GM08714 (cell line): Measurements from ENCODE around the gene HSD3B7.

Source experiments
- H3K4me3 ChIP-seq: fragments of 200-500 bp; sonication (Bioruptor generic); 2 replicates; pipeline ENCODE4 v1.5.1; 2014; ENCODE audit warnings: mild to moderate bottlenecking, low read length, inconsistent platforms
- ZNF274 ChIP-seq: IDR thresholded peaks from 2 replicates; pipeline ENCODE4 v1.6.1; 2012; ENCODE audit warnings: mild to moderate bottlenecking, low read depth, low read length

The HSD3B7 gene

DNA sequence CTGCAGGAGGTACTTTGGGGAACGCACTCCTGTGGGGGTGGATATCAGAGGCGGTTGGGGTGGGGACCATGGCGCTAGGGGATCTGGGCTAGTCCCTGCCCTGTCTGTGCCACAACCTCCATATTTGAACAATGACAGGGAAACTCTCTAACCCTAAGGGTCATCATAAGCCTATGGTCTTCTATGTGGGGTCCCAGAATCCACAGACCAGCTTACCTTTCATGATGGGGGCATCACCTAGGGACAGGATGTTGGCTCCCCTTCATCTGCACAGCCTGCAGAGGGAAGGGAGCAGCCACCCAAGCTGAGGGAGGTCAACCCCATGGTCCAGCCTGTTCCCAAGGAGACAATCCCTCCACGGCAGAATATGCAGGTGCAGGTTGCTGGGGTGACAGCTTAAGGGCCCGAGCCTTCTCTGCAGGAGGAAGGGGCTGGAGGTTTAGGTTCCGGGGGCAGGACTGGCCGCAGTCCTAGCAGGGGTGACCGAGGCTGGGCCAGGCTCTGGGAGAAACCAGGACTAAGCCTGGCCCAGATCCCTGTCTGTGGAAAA, 34.4 kb upstream of the HSD3B7 start:
- no peak for TF ChIP-seq ZNF274
- peak overlapping the region; percentile 71; the same call in 1 of the 2 replicates for H3K4me3 ChIP-seq

DNA sequence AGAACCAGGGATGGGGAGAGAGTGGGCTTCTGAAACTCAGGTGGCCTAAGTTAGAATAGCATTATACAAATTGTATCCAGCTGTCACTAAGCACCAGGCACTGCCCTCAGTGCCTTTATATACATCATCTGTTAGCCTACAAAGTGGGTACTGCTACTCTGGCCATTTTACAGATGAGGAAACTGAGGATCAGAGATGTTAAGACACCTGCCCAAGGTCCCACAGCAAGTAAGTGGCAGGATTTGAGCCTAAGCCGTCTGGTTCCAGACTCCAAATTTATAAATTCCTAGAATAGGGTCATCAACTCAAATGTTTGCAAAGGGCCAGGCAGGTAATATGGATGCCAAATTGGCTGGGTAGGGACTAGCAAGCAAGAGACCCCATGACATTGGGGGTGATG, 33.8 kb upstream of the HSD3B7 start:
- H3K4me3 ChIP-seq = no peak overlapping the region
- no peak for TF ChIP-seq ZNF274

DNA sequence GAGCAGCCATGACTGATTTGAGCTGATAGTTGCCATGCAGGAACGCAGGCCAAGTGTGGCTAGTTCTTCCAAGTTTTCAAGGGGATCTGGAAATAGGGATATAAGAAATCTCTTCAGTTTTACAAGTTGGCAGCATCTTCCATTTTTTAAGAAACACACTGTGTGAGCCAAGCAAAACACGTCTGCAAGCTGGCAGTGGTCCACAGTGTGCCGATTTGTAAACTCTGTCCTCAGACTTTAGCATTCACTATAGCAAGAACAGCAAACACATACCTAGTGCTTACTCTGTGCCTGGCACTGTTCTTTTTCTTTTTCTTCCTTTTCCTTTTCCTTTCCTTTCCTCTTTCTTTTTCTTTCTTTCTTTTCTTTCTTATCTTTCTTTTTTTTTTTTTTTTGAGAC, 33.3 kb upstream of the HSD3B7 start:
- no peak for TF ChIP-seq ZNF274
- no peak overlapping the region for H3K4me3 ChIP-seq

DNA sequence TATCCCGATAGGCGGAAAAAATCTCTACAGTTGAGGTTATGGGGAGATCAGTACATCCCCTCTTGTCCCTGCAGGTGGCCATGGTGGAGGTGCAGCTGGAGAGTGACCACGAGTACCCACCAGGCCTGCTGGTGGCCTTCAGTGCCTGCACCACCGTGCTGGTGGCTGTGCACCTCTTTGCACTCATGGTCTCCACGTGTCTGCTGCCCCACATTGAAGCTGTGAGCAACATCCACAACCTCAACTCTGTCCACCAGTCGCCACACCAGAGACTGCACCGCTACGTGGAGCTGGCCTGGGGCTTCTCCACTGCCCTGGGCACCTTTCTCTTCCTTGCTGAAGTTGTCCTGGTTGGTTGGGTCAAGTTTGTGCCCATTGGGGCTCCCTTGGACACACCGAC, 31.9 kb upstream of the HSD3B7 start:
- no peak for TF ChIP-seq ZNF274
- no peak overlapping the region for H3K4me3 ChIP-seq

DNA sequence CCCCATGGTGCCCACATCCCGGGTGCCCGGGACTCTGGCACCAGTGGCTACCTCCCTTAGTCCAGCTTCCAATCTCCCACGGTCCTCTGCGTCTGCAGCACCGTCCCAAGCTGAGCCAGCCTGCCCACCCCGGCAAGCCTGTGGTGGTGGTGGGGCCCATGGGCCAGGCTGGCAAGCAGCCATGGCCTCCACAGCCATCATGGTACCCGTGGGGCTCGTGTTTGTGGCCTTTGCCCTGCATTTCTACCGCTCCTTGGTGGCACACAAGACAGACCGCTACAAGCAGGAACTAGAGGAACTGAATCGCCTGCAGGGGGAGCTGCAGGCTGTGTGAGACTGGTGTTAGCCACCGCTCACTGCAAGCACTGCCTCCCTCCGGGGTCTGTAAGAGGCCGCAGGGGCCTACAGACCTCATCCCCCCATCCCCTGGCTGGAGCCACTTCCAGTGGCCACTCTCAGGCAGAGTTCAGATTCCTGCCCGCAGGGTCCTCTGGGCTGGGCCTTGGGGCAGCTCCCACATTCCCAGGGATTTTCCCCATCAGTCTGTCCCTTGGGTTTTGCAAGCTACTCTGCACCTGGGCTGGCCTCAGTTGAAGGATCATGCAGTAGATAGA, 31.4 kb upstream of the HSD3B7 start:
- no peak for TF ChIP-seq ZNF274
- no peak overlapping the region for H3K4me3 ChIP-seq

DNA sequence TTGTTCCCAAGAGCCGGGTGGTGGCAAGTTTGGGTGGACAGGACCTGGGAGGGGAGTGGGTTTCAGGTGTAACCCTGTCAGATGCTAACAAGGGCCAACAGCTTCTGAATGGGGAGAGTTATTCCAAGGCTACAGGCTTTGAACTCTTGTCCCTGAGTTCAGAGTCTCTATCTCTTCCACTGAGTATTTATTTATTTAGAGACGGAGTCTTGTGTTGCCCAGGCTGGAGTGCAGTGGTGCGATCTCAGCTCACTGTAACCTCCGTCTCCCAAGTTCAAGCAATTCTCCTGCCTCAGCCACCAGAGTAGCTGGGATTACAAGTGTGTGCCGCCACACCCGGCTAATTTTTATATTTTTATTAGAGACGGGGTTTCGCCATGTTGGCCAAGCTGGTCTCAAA, 30.0 kb upstream of the HSD3B7 start:
- no peak overlapping the region for H3K4me3 ChIP-seq
- no peak for TF ChIP-seq ZNF274

DNA sequence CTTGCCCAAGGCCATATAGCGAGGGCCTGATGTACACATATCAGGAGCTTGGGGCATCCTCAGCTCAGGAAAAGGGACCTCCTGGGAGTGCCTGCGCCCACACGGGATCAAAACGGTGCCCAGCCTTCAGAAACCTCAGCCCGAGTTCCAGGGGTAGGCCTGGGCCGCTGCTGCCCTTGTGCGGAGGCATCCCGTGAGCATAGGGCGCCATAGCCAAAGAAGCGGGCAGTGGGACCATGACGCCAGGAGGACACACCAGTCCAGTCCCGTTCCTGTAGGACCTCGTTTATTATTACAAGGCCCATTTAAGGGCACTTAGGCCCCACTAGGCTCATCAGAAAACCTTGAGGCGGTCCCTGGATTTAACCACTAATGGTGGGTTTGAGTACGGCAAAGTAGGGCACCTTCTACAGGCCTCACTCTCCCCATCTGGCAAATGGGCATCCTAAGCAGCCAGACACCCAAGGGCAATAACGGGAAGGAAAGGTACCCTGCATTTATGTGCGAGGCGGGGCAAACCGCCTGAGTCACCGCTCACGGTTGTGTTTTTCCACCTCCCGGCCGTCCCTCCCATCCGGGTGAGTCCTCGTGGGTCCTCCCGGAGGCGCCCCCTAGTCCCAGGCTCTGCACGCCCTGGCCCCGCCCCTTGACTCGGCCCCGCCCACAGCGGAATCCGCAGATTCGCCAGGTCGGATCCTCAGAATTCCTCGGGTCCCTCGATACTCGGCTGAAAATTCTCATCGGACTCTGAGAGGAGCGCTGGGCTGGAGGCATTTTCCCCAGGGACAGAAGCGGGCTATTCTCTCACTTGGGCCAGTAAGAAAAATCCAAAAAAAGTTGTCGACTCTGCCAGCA, 28.2 kb upstream of the HSD3B7 start:
- TF ChIP-seq ZNF274 = no peak
- peak overlapping the region; percentile 73 for H3K4me3 ChIP-seq

DNA sequence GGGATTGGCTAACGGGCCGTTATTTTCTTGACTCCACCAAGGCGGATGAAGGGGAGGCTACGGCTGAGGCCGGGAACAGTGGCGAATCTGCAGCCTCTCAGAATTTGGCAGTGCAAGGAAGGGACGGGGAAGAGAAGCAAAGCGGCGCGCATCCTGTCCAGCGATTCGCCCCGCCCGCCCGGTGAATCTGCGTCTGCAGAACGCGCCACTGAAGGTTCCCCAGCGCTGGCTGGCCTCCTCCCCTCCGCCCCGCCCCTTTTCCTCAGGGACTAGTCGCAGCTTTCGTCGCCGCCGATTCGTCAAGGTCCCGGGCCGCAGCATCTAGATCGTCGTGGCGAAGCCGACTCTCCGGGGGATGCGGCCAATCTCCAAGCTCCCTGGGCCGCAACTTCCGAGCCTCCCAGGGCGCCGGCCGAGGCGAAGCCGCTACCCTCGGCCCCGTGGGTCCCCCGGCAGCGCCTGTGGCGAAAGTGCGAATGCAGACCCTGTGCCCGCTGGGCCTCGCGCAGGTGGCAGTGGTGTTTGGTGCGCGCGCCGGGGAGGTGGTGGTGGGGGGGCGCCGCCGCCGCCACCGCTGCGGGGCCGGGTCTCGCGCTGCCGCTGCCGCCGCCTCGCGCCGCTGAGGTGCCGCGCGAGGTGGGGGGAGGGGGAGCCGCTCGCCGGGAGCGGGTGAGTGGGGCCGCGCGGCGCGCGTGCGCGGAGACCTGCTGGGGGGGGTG, 27.4 kb upstream of the HSD3B7 start, which contains the start of gene SETD1A:
SETD1A (plus strand) TSS at position 299 of the 719 bp plus-strand sequence. CDS start 978 bp downstream, outside the sequence.
- TF ChIP-seq ZNF274 = no peak
- H3K4me3 ChIP-seq = peak within 1 kb of the TSS; percentile 73

DNA sequence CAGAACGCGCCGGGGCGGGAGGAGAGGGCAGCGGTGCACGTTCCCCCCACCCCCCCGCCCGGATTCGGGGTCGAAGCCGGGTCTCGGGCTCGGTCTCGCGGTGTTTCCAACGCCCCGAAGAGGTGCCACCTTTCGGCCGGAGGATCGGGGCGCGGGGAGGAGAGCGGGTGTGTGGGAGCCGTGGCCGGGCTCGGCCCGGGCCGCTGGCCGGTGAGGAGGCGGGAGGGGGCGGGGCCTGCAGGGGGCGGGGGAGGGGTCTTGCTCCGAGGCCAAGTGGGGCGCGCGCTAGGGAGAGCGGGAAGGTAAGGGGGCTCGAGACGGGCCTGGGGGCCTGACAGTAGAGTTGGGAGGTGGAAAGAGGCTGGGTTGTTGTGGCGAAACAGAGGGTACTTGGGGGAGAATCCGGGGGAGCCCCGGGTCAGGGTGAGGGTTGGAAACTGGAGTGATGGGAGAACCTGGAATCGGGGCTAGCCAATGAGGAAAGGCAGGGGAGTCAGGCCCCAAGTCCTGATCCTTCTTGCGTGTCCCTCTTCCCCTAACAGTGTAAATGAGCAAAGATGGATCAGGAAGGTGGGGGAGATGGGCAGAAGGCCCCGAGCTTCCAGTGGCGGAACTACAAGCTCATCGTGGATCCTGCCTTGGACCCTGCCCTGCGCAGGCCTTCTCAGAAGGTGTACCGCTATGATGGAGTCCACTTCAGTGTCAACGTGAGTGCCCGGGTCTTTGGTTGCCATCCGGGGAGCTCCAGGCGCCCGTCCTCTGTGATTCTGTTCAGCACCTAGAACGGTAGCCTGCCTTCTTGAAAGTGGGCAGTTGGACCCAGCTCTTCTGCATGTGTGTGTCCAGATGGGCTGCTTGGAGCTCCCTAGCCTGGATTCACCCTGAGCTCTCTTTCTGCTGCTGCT, 26.6 kb upstream of the HSD3B7 start:
- no peak for TF ChIP-seq ZNF274
- peak overlapping the region; percentile 73 for H3K4me3 ChIP-seq

DNA sequence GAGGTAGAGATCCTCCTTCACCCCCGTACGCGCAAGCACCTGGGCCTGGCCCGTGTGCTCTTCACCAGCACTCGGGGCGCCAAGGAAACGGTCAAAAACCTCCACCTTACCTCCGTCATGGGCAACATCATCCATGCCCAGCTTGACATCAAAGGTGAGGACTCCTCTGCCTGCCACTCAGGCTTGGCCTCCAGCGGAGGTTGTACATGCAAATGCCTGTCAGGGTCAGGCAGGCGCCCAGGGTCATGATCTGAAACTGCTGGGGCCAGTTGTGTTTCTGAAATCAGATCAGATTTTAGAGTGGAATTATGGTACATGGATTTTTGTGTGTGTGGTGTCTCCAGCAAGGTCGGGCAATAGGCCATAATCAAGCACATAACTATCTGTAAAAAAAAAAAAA, 23.6 kb upstream of the HSD3B7 start:
- H3K4me3 ChIP-seq = no peak overlapping the region
- no peak for TF ChIP-seq ZNF274

DNA sequence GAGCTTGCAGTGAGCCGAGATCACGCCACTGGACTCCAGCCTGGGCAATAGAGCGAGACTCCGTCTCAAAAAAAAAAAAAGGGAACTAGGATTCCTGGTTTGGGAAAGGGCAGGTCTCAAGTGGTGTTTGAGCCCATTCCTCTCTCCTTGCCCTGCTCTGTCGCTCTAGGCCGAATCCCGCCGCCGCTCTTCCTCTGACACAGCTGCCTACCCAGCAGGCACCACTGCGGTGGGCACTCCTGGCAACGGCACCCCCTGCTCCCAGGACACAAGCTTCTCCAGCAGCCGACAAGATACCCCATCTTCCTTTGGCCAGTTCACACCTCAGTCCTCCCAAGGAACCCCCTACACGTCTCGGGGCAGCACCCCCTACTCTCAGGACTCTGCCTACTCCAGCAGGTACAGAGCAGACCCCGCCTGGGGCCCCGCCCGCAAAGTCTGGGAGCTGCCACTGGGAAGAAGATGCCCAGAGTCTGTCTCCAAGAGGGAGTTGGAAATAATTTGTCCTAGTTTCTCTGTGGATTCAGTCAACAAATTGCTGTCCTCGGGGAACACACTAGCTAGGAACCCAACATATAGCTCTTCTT, 21.0 kb upstream of the HSD3B7 start:
- TF ChIP-seq ZNF274 = no peak
- H3K4me3 ChIP-seq = no peak overlapping the region

DNA sequence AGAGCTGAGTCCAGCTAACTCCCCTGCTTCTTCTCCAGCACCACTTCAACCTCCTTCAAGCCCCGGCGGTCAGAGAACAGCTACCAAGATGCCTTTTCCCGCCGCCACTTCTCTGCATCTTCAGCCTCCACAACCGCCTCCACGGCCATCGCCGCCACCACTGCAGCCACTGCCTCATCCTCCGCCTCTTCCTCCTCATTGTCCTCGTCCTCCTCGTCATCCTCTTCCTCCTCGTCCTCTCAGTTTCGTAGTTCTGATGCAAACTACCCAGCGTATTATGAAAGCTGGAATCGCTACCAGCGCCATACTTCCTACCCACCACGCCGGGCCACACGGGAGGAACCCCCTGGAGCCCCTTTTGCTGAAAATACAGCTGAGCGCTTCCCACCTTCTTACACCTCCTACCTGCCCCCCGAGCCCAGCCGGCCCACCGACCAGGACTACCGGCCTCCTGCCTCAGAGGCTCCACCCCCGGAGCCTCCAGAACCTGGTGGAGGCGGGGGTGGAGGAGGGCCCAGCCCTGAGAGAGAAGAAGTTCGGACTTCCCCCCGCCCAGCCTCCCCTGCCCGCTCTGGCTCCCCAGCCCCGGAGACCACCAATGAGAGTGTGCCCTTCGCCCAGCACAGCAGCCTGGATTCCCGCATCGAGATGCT, 20.3 kb upstream of the HSD3B7 start:
- no peak for TF ChIP-seq ZNF274
- H3K4me3 ChIP-seq = no peak overlapping the region

DNA sequence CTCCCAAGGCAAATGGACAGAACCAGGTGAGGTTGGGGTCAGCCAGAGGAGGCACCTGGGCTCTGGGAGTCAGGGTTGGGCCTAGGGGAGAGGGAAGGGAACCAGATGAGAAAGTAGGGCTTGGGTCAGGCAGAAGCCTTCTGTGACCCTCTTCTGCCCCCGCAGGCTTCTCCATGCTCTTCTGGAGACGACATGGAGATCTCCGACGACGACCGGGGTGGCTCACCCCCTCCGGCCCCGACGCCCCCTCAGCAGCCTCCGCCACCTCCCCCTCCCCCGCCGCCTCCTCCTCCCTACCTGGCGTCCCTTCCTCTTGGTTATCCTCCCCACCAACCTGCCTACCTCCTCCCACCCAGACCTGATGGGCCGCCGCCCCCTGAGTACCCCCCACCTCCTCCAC, 19.6 kb upstream of the HSD3B7 start:
- TF ChIP-seq ZNF274 = no peak
- H3K4me3 ChIP-seq = no peak overlapping the region
